Hepatocyte (in vitro differentiated cells): ENCODE results near the gene GLI3. TPM values are rescaled to one million over a fixed set of nuclear protein-coding genes. Genes with fewer than 3 reads are reported as not detected.

Source experiments
- DNase-seq: peaks from one replicate; pipeline ENCODE4 v3.0.0-alpha.2; 2016; ENCODE audit warnings: low spot score
- H2AFZ ChIP-seq: fragments of 200-600 bp; sonication (generic); 2 replicates; pipeline ENCODE4 v1.6.0; 2016; ENCODE audit warnings: antibody characterized with exemption, mild to moderate bottlenecking
- H3K27ac ChIP-seq: fragments of 200-600 bp; sonication (generic); 2 replicates; pipeline ENCODE4 v1.5.1; 2016; ENCODE audit warnings: mild to moderate bottlenecking
- H3K27me3 ChIP-seq: fragments of 200-600 bp; sonication (generic); 2 replicates; pipeline ENCODE4 v1.6.1; 2016
- H3K36me3 ChIP-seq: fragments of 200-600 bp; sonication (generic); replicated peaks from 2 replicates; pipeline ENCODE4 v1.5.1; 2016; ENCODE audit warnings: low read depth; ENCODE audit not compliant: insufficient read depth
- H3K4me1 ChIP-seq: fragments of 200-600 bp; sonication (generic); 2 replicates; pipeline ENCODE4 v1.5.1; 2016; ENCODE audit warnings: mild to moderate bottlenecking, moderate library complexity; ENCODE audit not compliant: insufficient read depth
- H3K4me2 ChIP-seq: fragments of 200-600 bp; sonication (generic); 2 replicates; pipeline ENCODE4 v1.6.0; 2016
- H3K4me3 ChIP-seq: fragments of 200-600 bp; sonication (generic); 2 replicates; pipeline ENCODE4 v1.5.1; 2016; ENCODE audit warnings: mild to moderate bottlenecking
- H3K79me2 ChIP-seq: fragments of 200-600 bp; sonication (generic); 2 replicates; pipeline ENCODE4 v1.6.0; 2017; ENCODE audit warnings: mild to moderate bottlenecking
- H3K9me2 ChIP-seq: fragments of 200-600 bp; sonication (generic); replicated peaks from 2 replicates; pipeline ENCODE4 v1.6.0; 2017; ENCODE audit warnings: mild to moderate bottlenecking; ENCODE audit not compliant: insufficient read depth
- H3K9me3 ChIP-seq: fragments of 200-600 bp; sonication (generic); 2 replicates; pipeline ENCODE4 v1.5.1; 2016; ENCODE audit warnings: low read depth, mild to moderate bottlenecking
- H4K20me1 ChIP-seq: fragments of 200-600 bp; sonication (generic); 2 replicates; pipeline ENCODE4 v1.6.0; 2016; ENCODE audit warnings: mild to moderate bottlenecking; ENCODE audit not compliant: insufficient read depth, poor library complexity, severe bottlenecking
- EZH2 ChIP-seq: fragments of 200-600 bp; sonication (generic); IDR thresholded peaks from 2 replicates; pipeline ENCODE4 v1.6.1; 2016; ENCODE audit warnings: antibody characterized with exemption, mild to moderate bottlenecking, borderline replicate concordance
- EZH2phosphoT487 ChIP-seq: fragments of 200-600 bp; sonication (generic); IDR thresholded peaks from one replicate; pipeline ENCODE4 v1.6.1; 2018; ENCODE audit warnings: antibody characterized with exemption, mild to moderate bottlenecking, low read depth, moderate library complexity; ENCODE audit not compliant: unreplicated experiment, severe bottlenecking
- WGBS: methylation state at CpG from one replicate; pipeline ENCODE4 v1.1.6; 2016; ENCODE audit warnings: low lambda C conversion rate; ENCODE audit errors: missing lambda C conversion rate; 5-methylcytosine and 5-hydroxymethylcytosine counted together
- polyA plus RNA-seq: library from polyadenylated mRNA; unstranded; fragments of >200 nt; fragmentation: Nextera tagmentation; extraction: Ambion mirVana; gene quantifications from 2 replicates; pipeline ENCODE4 v1.2.1, GENCODE V29; 2016
- total RNA-seq: library from RNA; depleted of rRNA; stranded (reverse); fragments of >200 nt; gene quantifications from 2 replicates; pipeline ENCODE4 v1.2.3, GENCODE V29; 2014
- TF ChIP-seq, protein P1 (sequence below): fragments of 200-600 bp; sonication (generic); IDR thresholded peaks from 2 replicates; pipeline ENCODE4 v1.5.1; 2016; ENCODE audit warnings: antibody characterized with exemption, mild to moderate bottlenecking; ENCODE audit not compliant: poor library complexity

Gene GLI3
- total and polyA plus RNA-seq, 2 experiments from 2014 or later, result 5.5 to 20.0 TPM

DNA sequence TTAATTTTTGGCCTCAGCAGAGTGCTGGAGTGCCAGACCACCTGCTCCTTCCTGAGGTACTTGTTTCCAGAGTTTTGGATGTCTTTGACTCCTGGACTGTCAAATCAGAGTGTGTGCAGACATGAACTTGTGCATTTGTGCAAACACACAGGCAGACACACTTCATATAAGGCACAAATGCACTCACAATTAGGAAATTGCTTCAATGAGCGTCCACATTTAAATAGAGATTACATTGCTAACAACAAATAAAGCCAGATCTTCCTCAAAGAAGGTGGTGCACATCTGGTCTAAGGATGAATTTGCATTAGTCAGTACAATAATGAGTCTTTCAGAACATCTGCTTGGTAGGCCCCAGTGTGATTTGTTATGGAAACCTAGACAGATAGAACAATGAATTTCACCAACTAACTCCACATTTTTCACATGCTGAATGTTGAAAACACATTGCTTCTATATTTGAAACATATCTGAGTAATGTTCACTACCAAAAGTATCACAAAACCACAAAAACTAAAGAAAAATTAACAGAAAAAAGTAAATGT lies 267.4 kb downstream of the GLI3 start:
- H3K4me3 ChIP-seq, result no peak overlapping the region
- no peak for TF ChIP-seq EZH2phosphoT487
- TF ChIP-seq, protein P1, sequence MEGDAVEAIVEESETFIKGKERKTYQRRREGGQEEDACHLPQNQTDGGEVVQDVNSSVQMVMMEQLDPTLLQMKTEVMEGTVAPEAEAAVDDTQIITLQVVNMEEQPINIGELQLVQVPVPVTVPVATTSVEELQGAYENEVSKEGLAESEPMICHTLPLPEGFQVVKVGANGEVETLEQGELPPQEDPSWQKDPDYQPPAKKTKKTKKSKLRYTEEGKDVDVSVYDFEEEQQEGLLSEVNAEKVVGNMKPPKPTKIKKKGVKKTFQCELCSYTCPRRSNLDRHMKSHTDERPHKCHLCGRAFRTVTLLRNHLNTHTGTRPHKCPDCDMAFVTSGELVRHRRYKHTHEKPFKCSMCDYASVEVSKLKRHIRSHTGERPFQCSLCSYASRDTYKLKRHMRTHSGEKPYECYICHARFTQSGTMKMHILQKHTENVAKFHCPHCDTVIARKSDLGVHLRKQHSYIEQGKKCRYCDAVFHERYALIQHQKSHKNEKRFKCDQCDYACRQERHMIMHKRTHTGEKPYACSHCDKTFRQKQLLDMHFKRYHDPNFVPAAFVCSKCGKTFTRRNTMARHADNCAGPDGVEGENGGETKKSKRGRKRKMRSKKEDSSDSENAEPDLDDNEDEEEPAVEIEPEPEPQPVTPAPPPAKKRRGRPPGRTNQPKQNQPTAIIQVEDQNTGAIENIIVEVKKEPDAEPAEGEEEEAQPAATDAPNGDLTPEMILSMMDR, result no peak
- TF ChIP-seq EZH2, result no peak
- no peaks in the 10 kb centered on the region for H3K9me2 ChIP-seq
- H3K9me3 ChIP-seq, result no peaks in the 10 kb centered on the region
- H2AFZ ChIP-seq, result no peak overlapping the region
- no peak for DNase-seq
- no peaks in the 10 kb centered on the region for H3K79me2 ChIP-seq
- no peaks in the 10 kb centered on the region for H3K27me3 ChIP-seq
- no peaks in the 10 kb centered on the region for H3K4me1 ChIP-seq
- H3K27ac ChIP-seq, result no peak overlapping the region
- no peak overlapping the region for H3K4me2 ChIP-seq
- 93% methylated on average over 1 of the region's 1 CpG for WGBS
- H4K20me1 ChIP-seq, result no peaks in the 10 kb centered on the region
- H3K36me3 ChIP-seq, result no peaks in the 10 kb centered on the region

DNA sequence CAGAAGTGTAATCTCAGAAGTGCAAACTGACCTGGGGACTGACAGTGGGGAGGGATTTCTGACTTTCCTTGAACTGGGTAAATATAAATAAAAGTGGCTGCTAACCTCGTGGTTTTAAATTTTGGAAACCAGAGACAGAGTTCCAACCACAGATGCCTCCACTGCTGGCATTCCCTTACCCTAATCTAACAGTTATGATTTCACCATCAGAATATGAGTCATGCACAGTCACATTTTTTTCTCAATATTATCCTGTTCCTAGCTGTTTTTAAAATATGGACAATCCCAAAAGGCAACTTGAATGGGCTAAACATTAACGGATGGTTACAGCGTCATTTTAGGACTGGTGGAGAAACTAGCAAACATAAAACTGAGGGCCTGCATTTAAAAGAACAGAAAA lies 269.9 kb downstream of the GLI3 start:
- Histone ChIP-seq H3K79me2 (no peaks in the 10 kb centered on the region), H4K20me1 (no peaks in the 10 kb centered on the region), H3K27ac (no peak overlapping the region), H3K27me3 (no peaks in the 10 kb centered on the region), H2AFZ (no peak overlapping the region), H3K9me2 (no peaks in the 10 kb centered on the region), H3K4me3 (no peak overlapping the region), H3K4me2 (no peak overlapping the region), H3K4me1 (no peaks in the 10 kb centered on the region), H3K9me3 (no peaks in the 10 kb centered on the region), H3K36me3 (no peaks in the 10 kb centered on the region)
- no peak for DNase-seq
- 69% methylated on average over 3 of the region's 3 CpGs for WGBS
- TF ChIP-seq EZH2phosphoT487 (no peak), EZH2 (no peak)
- TF ChIP-seq, protein P1, result no peak

DNA sequence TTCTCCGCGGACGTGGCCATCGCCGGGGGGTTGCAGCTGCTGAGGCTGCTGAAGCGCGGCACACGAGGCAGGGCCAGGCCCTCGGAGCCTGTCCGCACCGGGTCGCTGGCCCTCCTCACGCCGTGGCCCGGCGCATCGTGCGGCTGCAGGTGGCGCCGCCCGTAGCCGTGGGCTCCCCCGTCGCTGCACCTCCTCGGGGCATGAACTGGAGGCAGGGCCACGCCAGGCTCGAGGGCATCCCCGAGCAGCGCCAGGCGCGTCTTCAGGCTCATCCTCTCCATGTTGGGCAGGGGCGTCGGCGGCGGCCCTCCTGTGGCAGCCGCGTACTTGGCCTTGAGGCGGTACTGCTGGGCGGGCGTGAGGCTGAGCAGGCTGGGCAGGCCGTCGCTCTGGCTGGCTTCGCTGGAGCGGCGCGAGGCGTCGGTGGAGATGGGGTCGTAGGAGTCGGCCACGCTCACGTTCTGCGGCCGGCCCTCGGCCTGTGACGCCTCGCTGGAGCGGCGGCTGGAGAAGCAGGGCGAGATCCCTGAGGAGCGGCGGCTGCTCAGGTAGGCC lies 271.0 kb downstream of the GLI3 start:
- Histone ChIP-seq H3K27ac (no peak overlapping the region), H3K9me2 (no peaks in the 10 kb centered on the region), H3K36me3 (no peaks in the 10 kb centered on the region), H3K4me1 (no peaks in the 10 kb centered on the region), H2AFZ (no peak overlapping the region), H3K9me3 (no peaks in the 10 kb centered on the region), H3K4me2 (no peak overlapping the region), H4K20me1 (no peaks in the 10 kb centered on the region), H3K4me3 (no peak overlapping the region), H3K79me2 (no peaks in the 10 kb centered on the region), H3K27me3 (no peaks in the 10 kb centered on the region)
- no peak for DNase-seq
- 98% methylated on average over 62 of the region's 62 CpGs for WGBS
- TF ChIP-seq, protein P1, result no peak
- no peak for TF ChIP-seq EZH2
- TF ChIP-seq EZH2phosphoT487, result no peak
